H1 (cell line): ENCODE data around the gene EXTL1. TPM values are rescaled to one million over a fixed set of nuclear protein-coding genes. Genes with fewer than 3 reads are reported as not detected.

ENCODE experiments used
- CTCF ChIA-PET: fragments of 300-600 bp; sonication (Branson Sonifier 250); formaldehyde crosslinking; loops from one replicate; lab custom pipeline; 2021; ENCODE audit not compliant: partially characterized antibody; lab: Charles Lee
- POLR2A ChIA-PET: fragments of 300-600 bp; sonication (Branson Sonifier 250); formaldehyde crosslinking; loops from one replicate; lab custom pipeline; 2021; ENCODE audit warnings: inconsistent platforms; ENCODE audit not compliant: partially characterized antibody; lab: Charles Lee
- DNase-seq, 2 experiments: peaks; one replicate each; pipeline versions ENCODE4 v3.0.0 to v3.0.0-alpha.2; 2010 to 2022; ENCODE audit warnings: low spot score in 2 of 2, low read depth in 1 of 2, mixed read lengths in 1 of 2
- FAIRE-seq: peaks from 2 replicates; lab custom pipeline; 2011; peaks lifted over from hg19 to GRCh38; lab: Jason Lieb, UNC
- H2AFZ ChIP-seq: 2 replicates; pipeline ENCODE4 v1.8.1; 2012; ENCODE audit warnings: low read length, inconsistent platforms
- H2AK5ac ChIP-seq: 2 replicates; pipeline ENCODE4 v1.6.1; 2013; ENCODE audit warnings: low read depth, low read length
- H2BK120ac ChIP-seq: replicated peaks from 2 replicates; pipeline ENCODE3; 2013; ENCODE audit warnings: low read depth, low read length, inconsistent platforms
- H2BK12ac ChIP-seq: 2 replicates; pipeline ENCODE4 v1.6.1; 2013; ENCODE audit warnings: low read depth, low read length
- H2BK15ac ChIP-seq: 2 replicates; pipeline ENCODE4 v1.6.1; 2013; ENCODE audit warnings: low read length
- H2BK20ac ChIP-seq: 2 replicates; pipeline ENCODE4 v1.6.1; 2013; ENCODE audit warnings: low read length
- H2BK5ac ChIP-seq: 2 replicates; pipeline ENCODE4 v1.6.1; 2013; ENCODE audit warnings: low read depth, low read length
- H3K14ac ChIP-seq: 2 replicates; pipeline ENCODE4 v1.6.1; 2013; ENCODE audit warnings: inconsistent platforms; ENCODE audit not compliant: insufficient read length
- H3K18ac ChIP-seq: 2 replicates; pipeline ENCODE4 v1.6.1; 2013; ENCODE audit warnings: low read length; ENCODE audit errors: extremely low read depth
- H3K23ac ChIP-seq: 2 replicates; pipeline ENCODE4 v1.6.1; 2013; ENCODE audit warnings: inconsistent platforms; ENCODE audit not compliant: insufficient read length
- H3K23me2 ChIP-seq: 2 replicates; pipeline ENCODE4 v1.6.1; 2013; ENCODE audit warnings: low read depth, low read length
- H3K27ac ChIP-seq: 2 replicates; pipeline ENCODE4 v1.6.1; 2011; ENCODE audit warnings: low read depth, low read length, inconsistent platforms
- H3K27me3 ChIP-seq, 4 experiments: replicated peaks in 1 of 4; 1 replicate in 1 of 4; 2 replicates in 3 of 4; pipeline versions ENCODE4 v1.6.1 to v1.8.1; 2011 to 2013; ENCODE audit warnings: low read length in 3 of 4, mild to moderate bottlenecking in 3 of 4, inconsistent platforms in 2 of 4, mixed read lengths in 2 of 4, moderate library complexity in 1 of 4; ENCODE audit not compliant: control insufficient read depth in 3 of 4, insufficient read depth in 3 of 4; ENCODE audit errors: extremely low read depth in 1 of 4
- H3K36me3 ChIP-seq, 4 experiments: 2 replicates each; pipeline versions ENCODE4 v1.6.1 to v1.8.1; 2011 to 2013; ENCODE audit warnings: mild to moderate bottlenecking in 4 of 4, low read length in 3 of 4, moderate library complexity in 2 of 4, control low read depth in 1 of 4, inconsistent platforms in 1 of 4; ENCODE audit not compliant: insufficient read depth in 4 of 4, control insufficient read depth in 2 of 4
- H3K4ac ChIP-seq: replicated peaks from 2 replicates; pipeline ENCODE3; 2013; ENCODE audit warnings: low read length, low read depth, mixed read lengths, inconsistent platforms; ENCODE audit not compliant: insufficient read length
- H3K4me1 ChIP-seq, 4 experiments: replicated peaks in 1 of 4; 1 replicate in 1 of 4; 2 replicates in 3 of 4; pipeline versions ENCODE4 v1.6.1 to v1.8.1; 2011 to 2013; ENCODE audit warnings: low read length in 3 of 4, inconsistent platforms in 2 of 4, mixed read lengths in 1 of 4; ENCODE audit not compliant: insufficient read depth in 4 of 4, control insufficient read depth in 3 of 4
- H3K4me2 ChIP-seq, 2 experiments: 2 replicates each; pipeline versions ENCODE4 v1.6.1 to v1.8.1; 2011 to 2013; ENCODE audit warnings: low read depth in 2 of 2, low read length in 2 of 2, control low read depth in 1 of 2, inconsistent platforms in 1 of 2, mild to moderate bottlenecking in 1 of 2; ENCODE audit not compliant: insufficient read depth in 1 of 2
- H3K4me3 ChIP-seq, 4 experiments: fragments of 200-600, 300-600 bp in 1 of 4; sonication (generic), shearing (Covaris generic), sonication (Bioruptor Twin) in 1 of 4; 2 replicates each; pipeline versions ENCODE4 v1.5.1 to v1.8.1; 2011 to 2016; ENCODE audit warnings: low read length in 4 of 4, low read depth in 3 of 4, control low read depth in 2 of 4, inconsistent platforms in 2 of 4, mild to moderate bottlenecking in 2 of 4, mixed read lengths in 1 of 4, moderate library complexity in 1 of 4; ENCODE audit not compliant: insufficient read depth in 2 of 4; ENCODE audit errors: extremely low read depth in 1 of 4
- H3K56ac ChIP-seq: replicated peaks from 2 replicates; pipeline ENCODE3; 2013; ENCODE audit warnings: low read depth, mild to moderate bottlenecking, mixed read lengths, low read length, inconsistent platforms; ENCODE audit not compliant: insufficient read length
- H3K79me1 ChIP-seq: 2 replicates; pipeline ENCODE4 v1.6.1; 2013; ENCODE audit warnings: low read depth, low read length, control low read depth
- H3K79me2 ChIP-seq, 2 experiments: 2 replicates each; pipeline versions ENCODE4 v1.6.1 to v1.8.1; 2012 to 2013; ENCODE audit warnings: low read length in 2 of 2, mild to moderate bottlenecking in 2 of 2, inconsistent platforms in 1 of 2; ENCODE audit not compliant: insufficient read depth in 2 of 2, control insufficient read depth in 1 of 2
- H3K9ac ChIP-seq, 4 experiments: replicated peaks in 1 of 4; 1 replicate in 1 of 4; 2 replicates in 3 of 4; pipeline versions ENCODE4 v1.6.1 to v1.8.1; 2011 to 2013; ENCODE audit warnings: low read depth in 3 of 4, low read length in 3 of 4, control low read depth in 2 of 4, mild to moderate bottlenecking in 2 of 4, moderate library complexity in 2 of 4, inconsistent platforms in 1 of 4; ENCODE audit errors: extremely low read depth in 1 of 4
- H3K9me3 ChIP-seq, 2 experiments: 2 replicates each; pipeline versions ENCODE4 v1.6.1 to v1.8.1; 2012 to 2013; ENCODE audit warnings: mild to moderate bottlenecking in 2 of 2, moderate library complexity in 2 of 2, control low read depth in 1 of 2, inconsistent platforms in 1 of 2, low read depth in 1 of 2, low read length in 1 of 2, mixed read lengths in 1 of 2; ENCODE audit not compliant: insufficient read depth in 2 of 2
- H4K20me1 ChIP-seq, 2 experiments: replicated peaks in 1 of 2; 2 replicates each; pipeline versions ENCODE3 to v1.8.1; 2011 to 2013; ENCODE audit warnings: inconsistent platforms in 2 of 2, low read length in 2 of 2, mild to moderate bottlenecking in 1 of 2; ENCODE audit not compliant: insufficient read depth in 2 of 2, control insufficient read depth in 1 of 2
- H4K5ac ChIP-seq: 2 replicates; pipeline ENCODE4 v1.6.1; 2013; ENCODE audit warnings: low read length, low read depth, mixed read lengths, inconsistent platforms; ENCODE audit not compliant: insufficient read length
- H4K8ac ChIP-seq: 2 replicates; pipeline ENCODE4 v1.8.0; 2013; ENCODE audit warnings: mild to moderate bottlenecking, moderate library complexity, low read length, inconsistent platforms; ENCODE audit not compliant: insufficient read depth; ENCODE audit errors: extremely low read depth
- H4K91ac ChIP-seq: replicated peaks from 2 replicates; pipeline ENCODE3; 2013; ENCODE audit warnings: low read length, mixed read lengths, inconsistent platforms; ENCODE audit not compliant: insufficient read length
- ATF3 ChIP-seq: IDR thresholded peaks from 2 replicates; pipeline ENCODE4 v1.6.1; 2011; ENCODE audit warnings: low read depth, mild to moderate bottlenecking, low read length; ENCODE audit not compliant: insufficient read depth
- CBX8 ChIP-seq: fragments of 300-800, 300-1000 bp; sonication (generic); IDR thresholded peaks from 2 replicates; pipeline ENCODE4 v1.7.1; 2016; ENCODE audit warnings: low read depth, low read length, borderline replicate concordance
- CEBPB ChIP-seq: IDR thresholded peaks from 2 replicates; pipeline ENCODE4 v1.6.1; 2012; ENCODE audit warnings: low read depth, low read length
- EGR1 ChIP-seq: IDR thresholded peaks from 2 replicates; pipeline ENCODE4 v1.6.1; 2011; ENCODE audit warnings: low read depth, low read length, borderline replicate concordance
- SIX5 ChIP-seq: IDR thresholded peaks from 2 replicates; pipeline ENCODE4 v1.6.1; 2011; ENCODE audit warnings: mild to moderate bottlenecking, low read depth, low read length
- SP2 ChIP-seq: IDR thresholded peaks from 2 replicates; pipeline ENCODE4 v1.6.1; 2012; ENCODE audit warnings: mild to moderate bottlenecking, low read length, inconsistent platforms
- WGBS, 2 experiments: shearing (Covaris generic) in 1 of 2; methylation state at CpG; one replicate each; pipeline versions ENCODE4 v1.1.6 to v1.1.7; 2013 to 2015; ENCODE audit warnings: low lambda C conversion rate in 2 of 2, mixed read lengths in 2 of 2, inconsistent platforms in 1 of 2, low coverage in 1 of 2, missing lambda C conversion rate in 1 of 2; ENCODE audit not compliant: insufficient replicate concordance in 2 of 2, insufficient coverage in 1 of 2, insufficient read length in 1 of 2; ENCODE audit errors: extremely low coverage in 1 of 2, missing lambda C conversion rate in 1 of 2; 5-methylcytosine and 5-hydroxymethylcytosine counted together
- polyA plus RNA-seq, 7 experiments: library from polyadenylated mRNA; depleted of rRNA in 3 of 7; stranded (reverse) in 5 of 7; unstranded in 2 of 7; fragments of >200 nt in 5 of 7; fragments of 200-250 nt in 2 of 7; gene quantifications; 1 replicate in 5 of 7; 2 replicates in 1 of 7; 4 replicates in 1 of 7; pipeline versions ENCODE4 v1.2.1 to v1.2.3, GENCODE V29; 2011 to 2013; ENCODE audit warnings: missing spikeins in 2 of 7, mixed read lengths in 2 of 7
- total RNA-seq: library from RNA; stranded (reverse); fragmentation: NEBNext Ultra II Directional; extraction: Animal tissue kit (Norgen Biotek cat#: 25700); gene quantifications from 2 replicates; pipeline ENCODE4 v1.2.1, GENCODE V29; 2021

The EXTL1 gene
- total and polyA plus RNA-seq, 2 of the 8 experiments (the other 6 are each of a cell fraction or from before 2014, with no cell fraction given): 0.89 to 1.2 TPM

DNA sequence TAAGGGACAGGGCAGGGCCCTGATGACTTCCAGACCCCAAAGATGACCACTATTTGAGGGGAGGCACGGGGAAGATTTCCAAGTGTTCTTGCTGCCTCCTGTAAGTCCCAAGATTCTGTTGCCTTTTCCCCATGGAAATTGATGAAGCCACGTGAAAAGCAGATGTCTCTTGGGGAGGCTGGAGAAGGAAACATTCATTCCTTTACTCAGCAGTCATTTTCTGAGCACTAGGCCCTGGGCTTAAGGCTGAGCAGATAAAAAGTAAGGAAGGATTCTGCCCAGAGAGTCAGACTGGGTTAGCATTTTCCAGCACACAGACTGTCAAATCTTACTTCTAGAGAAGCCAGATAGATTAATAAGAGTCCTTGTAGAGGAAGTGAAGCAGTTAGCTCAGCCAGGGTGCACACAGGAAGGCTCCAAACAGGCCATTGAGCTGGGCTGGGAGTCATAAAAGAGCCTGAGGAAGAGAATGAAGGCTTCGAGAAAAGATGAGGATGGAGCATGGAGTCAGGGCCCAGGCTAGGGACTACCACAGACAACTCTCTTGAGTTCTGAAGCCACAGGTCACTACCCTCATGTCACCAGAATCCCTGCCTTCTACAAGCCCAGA lies 10.1 kb downstream of the EXTL1 start:
- Histone ChIP-seq H3K23me2 (peaks cover 9% of the 10 kb centered on the region; the same call in 1 of the 2 replicates), H2BK20ac (no peak overlapping the region), H3K4me2 (no peak overlapping the region), H4K5ac (no peak overlapping the region), H3K27ac (no peak overlapping the region), H2AK5ac (no peak overlapping the region), H2BK15ac (no peak overlapping the region), H2BK12ac (no peak overlapping the region), H4K91ac (no peak overlapping the region), H3K4me3 (no peak overlapping the region), H3K36me3 (no peaks in the 10 kb centered on the region), H3K27me3 (peaks cover 6 to 24% (median 19%) of the 10 kb centered on the region in 4 experiments; a peak in 6 of 7 replicates), H3K23ac (no peak overlapping the region), H3K14ac (no peak overlapping the region), H4K20me1 (peaks cover 0 to 1% of the 10 kb centered on the region in 2 experiments), H3K79me1 (no peaks in the 10 kb centered on the region), H2BK120ac (no peak overlapping the region), H3K4me1 (peaks cover 0 to 8% (median 7%) of the 10 kb centered on the region in 4 experiments; a peak in 5 of 7 replicates), H3K9me3 (no peaks in the 10 kb centered on the region), H3K9ac (no peak overlapping the region), H3K79me2 (no peaks in the 10 kb centered on the region), H2BK5ac (no peak overlapping the region), H3K56ac (no peak overlapping the region), H2AFZ (no peak overlapping the region), H4K8ac (no peak overlapping the region), H3K4ac (no peak overlapping the region), H3K18ac (no peak overlapping the region)
- TF ChIP-seq SP2: no peak
- TF ChIP-seq CBX8: no peak
- TF ChIP-seq SIX5: no peak
- no peak for TF ChIP-seq CEBPB
- no peak for TF ChIP-seq EGR1
- TF ChIP-seq ATF3: no peak
- 81% methylated on average over 3 of the region's 3 CpGs; no CpG with 5 or more reads in 1 of the 2 experiments for WGBS, 2 experiments
- POLR2A ChIA-PET: interaction anchor here (0.6 kb wide), 1 partner anchor 389 kb away, joined by 4 read pairs; no protein-coding TSS in a partner anchor
- DNase-seq (no peak), FAIRE-seq (no peak)
- CTCF ChIA-PET: interaction anchor here (1.2 to 6.5 kb wide), 4 partner anchors 10 to 135 kb away, joined by 3 to 39 read pairs (median 7); partner anchors contain the start of gene EXTL1
